Measurements from ENCODE around the gene FXYD1.

DNA sequence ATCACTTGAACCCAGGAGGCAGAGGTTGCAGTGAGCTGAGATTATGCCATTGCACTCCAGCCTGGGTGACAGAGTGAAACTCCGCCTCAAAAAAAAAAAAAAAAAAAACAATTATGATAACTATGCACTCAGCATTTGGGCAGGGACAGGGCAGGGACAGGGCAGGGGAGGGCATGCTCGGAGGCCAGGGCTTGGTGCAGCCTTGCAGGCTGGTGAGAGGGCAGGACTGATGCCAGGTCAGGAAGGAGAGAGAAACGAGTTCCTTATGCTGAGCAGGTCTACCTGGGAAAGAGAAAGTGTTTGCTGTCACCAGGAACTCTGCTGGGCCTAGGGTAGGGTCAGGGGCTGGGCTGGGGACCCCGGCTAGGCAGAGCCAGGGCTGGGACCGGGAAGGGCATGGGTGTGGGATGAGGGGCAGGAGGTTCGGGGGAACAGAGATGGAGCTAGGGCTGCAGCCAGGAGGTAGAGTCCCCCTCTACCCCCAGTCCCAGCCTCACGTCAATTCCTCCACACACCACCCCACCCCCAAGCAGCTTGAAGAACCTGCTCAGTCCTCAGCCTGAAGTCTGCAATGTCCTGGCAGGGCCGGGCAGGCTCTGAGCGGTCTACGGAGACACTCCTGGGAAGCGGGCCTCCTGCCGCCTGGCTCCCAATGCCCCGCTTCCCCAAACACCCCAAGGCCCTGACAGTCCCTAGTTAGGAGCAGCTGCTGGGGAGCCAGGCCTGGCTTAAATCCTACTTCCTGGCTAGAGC is 20.2 kb upstream of the FXYD1 start:
- no peak for TF ChIP-seq POLR2A (IDR thresholded peaks at IDR 0.05)
- TF ChIP-seq, protein P1, sequence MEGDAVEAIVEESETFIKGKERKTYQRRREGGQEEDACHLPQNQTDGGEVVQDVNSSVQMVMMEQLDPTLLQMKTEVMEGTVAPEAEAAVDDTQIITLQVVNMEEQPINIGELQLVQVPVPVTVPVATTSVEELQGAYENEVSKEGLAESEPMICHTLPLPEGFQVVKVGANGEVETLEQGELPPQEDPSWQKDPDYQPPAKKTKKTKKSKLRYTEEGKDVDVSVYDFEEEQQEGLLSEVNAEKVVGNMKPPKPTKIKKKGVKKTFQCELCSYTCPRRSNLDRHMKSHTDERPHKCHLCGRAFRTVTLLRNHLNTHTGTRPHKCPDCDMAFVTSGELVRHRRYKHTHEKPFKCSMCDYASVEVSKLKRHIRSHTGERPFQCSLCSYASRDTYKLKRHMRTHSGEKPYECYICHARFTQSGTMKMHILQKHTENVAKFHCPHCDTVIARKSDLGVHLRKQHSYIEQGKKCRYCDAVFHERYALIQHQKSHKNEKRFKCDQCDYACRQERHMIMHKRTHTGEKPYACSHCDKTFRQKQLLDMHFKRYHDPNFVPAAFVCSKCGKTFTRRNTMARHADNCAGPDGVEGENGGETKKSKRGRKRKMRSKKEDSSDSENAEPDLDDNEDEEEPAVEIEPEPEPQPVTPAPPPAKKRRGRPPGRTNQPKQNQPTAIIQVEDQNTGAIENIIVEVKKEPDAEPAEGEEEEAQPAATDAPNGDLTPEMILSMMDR (IDR thresholded peaks at IDR 0.05) = no peak

Measured in uterus (tissue), 2 donors.